GM12878 (cell line): Measurements from ENCODE around the gene PRCP. TPM values are rescaled to one million over a fixed set of nuclear protein-coding genes. Genes with fewer than 3 reads are reported as not detected.

ENCODE experiments used
- ATAC-seq: fragments of 200-7000 bp; cut with Tn5 transposase; 3 replicates; pipeline ENCODE4 v1.9.1; 2020; ENCODE audit warnings: mild to moderate bottlenecking, moderate library complexity
- BruUV-seq: library from RNA; stranded (reverse); fragments of 400-500 nt; replicated peaks from 2 replicates; lab custom pipeline; 2021; lab: Mats Ljungman, UMichigan
- CTCF ChIA-PET: fragments of 300-600 bp; sonication (Branson Sonifier 250); formaldehyde crosslinking; extraction: SDS; loops from one replicate; lab custom pipeline; 2021; ENCODE audit warnings: inconsistent platforms; lab: Yijun Ruan, JAX
- POLR2A ChIA-PET: fragments of 350-600 bp; formaldehyde crosslinking; extraction: SDS; loops from one replicate; lab custom pipeline; 2021; ENCODE audit warnings: inconsistent platforms; lab: Charles Lee
- RAD21 ChIA-PET: fragments of 300-600 bp; sonication (Branson Sonifier 250); formaldehyde crosslinking; loops from one replicate; lab custom pipeline; 2023; ENCODE audit warnings: antibody characterized with exemption; ENCODE audit not compliant: unreplicated experiment; lab: Charles Lee
- SMC1A ChIA-PET: fragments of 300-600 bp; sonication (Branson Sonifier 250); formaldehyde crosslinking; loops from one replicate; lab custom pipeline; 2023; ENCODE audit not compliant: unreplicated experiment, uncharacterized antibody; lab: Charles Lee
- DNase-seq: peaks from one replicate; pipeline ENCODE4 v3.0.0-alpha.2; 2011; ENCODE audit warnings: low read depth, low spot score
- FAIRE-seq: peaks from 3 replicates; lab custom pipeline; 2011; peaks lifted over from hg19 to GRCh38; lab: Jason Lieb, UNC
- H2AFZ ChIP-seq: 2 replicates; pipeline ENCODE4 v1.6.0; 2011; ENCODE audit warnings: low read depth, low read length, control low read depth; ENCODE audit not compliant: control insufficient read depth
- H3K27ac ChIP-seq: 2 replicates; pipeline ENCODE4 v1.5.1; 2011; ENCODE audit warnings: control low read depth; ENCODE audit not compliant: control insufficient read depth, insufficient read depth
- H3K27me3 ChIP-seq, 2 experiments: replicated peaks in 1 of 2; 2 replicates each; pipeline versions ENCODE4 v1.6.0 to v1.6.1; 2011; ENCODE audit warnings: low read length in 1 of 2; ENCODE audit not compliant: control insufficient read depth in 2 of 2, insufficient read depth in 2 of 2
- H3K36me3 ChIP-seq, 2 experiments: 2 replicates each; pipeline ENCODE4 v1.5.1; 2011; ENCODE audit warnings: low read length in 1 of 2; ENCODE audit not compliant: control insufficient read depth in 2 of 2, insufficient read depth in 2 of 2
- H3K4me1 ChIP-seq: 2 replicates; pipeline ENCODE4 v1.6.1; 2011; ENCODE audit warnings: mild to moderate bottlenecking, low read length, moderate library complexity, mixed read lengths; ENCODE audit not compliant: control insufficient read depth, insufficient read depth
- H3K4me2 ChIP-seq: 2 replicates; pipeline ENCODE4 v1.6.0; 2011; ENCODE audit warnings: control low read depth; ENCODE audit not compliant: control insufficient read depth, insufficient read depth
- H3K4me3 ChIP-seq: fragments of 200-600 bp; sonication (generic); 2 replicates; pipeline ENCODE4 v1.5.1; 2016
- H3K79me2 ChIP-seq: 2 replicates; pipeline ENCODE4 v1.6.0; 2011; ENCODE audit warnings: low read length; ENCODE audit not compliant: control insufficient read depth, insufficient read depth
- H3K9ac ChIP-seq: 2 replicates; pipeline ENCODE4 v1.8.0; 2011; ENCODE audit warnings: low read length, control low read depth, mixed read lengths; ENCODE audit not compliant: control insufficient read depth, insufficient read depth
- H3K9me3 ChIP-seq: replicated peaks from 3 replicates; pipeline ENCODE4 v1.5.1; 2011; ENCODE audit warnings: mild to moderate bottlenecking, low read length; ENCODE audit not compliant: control insufficient read depth, insufficient read depth
- H4K20me1 ChIP-seq: 2 replicates; pipeline ENCODE4 v1.6.0; 2011; ENCODE audit not compliant: control insufficient read depth, insufficient read depth
- BCL11A ChIP-seq: IDR thresholded peaks from 2 replicates; pipeline ENCODE4 v1.6.1; 2011; ENCODE audit warnings: low read depth, low read length
- IRF4 ChIP-seq: IDR thresholded peaks from 2 replicates; pipeline ENCODE4 v1.6.1; 2011; ENCODE audit warnings: low read depth, low read length
- MTA2 ChIP-seq: fragments of 450-650 bp; IDR thresholded peaks from 2 replicates; pipeline ENCODE4 v1.6.1; 2016; ENCODE audit warnings: low read depth, mild to moderate bottlenecking, moderate library complexity
- NFIC ChIP-seq: IDR thresholded peaks from 2 replicates; pipeline ENCODE4 v1.6.1; 2012; ENCODE audit warnings: low read depth, mild to moderate bottlenecking, inconsistent platforms, low read length, moderate library complexity
- NFYA ChIP-seq: IDR thresholded peaks from 2 replicates; pipeline ENCODE4 v1.6.1; 2011; ENCODE audit warnings: low read depth, mild to moderate bottlenecking, low read length, improper control_type of control experiment, borderline replicate concordance
- POLR2AphosphoS2 ChIP-seq: IDR thresholded peaks from 2 replicates; pipeline ENCODE4 v1.6.1; 2011; ENCODE audit warnings: low read depth, mild to moderate bottlenecking, low read length, improper control_type of control experiment, moderate library complexity
- SPI1 ChIP-seq: IDR thresholded peaks from 2 replicates; pipeline ENCODE4 v1.6.1; 2011; ENCODE audit warnings: low read depth, mild to moderate bottlenecking, low read length, moderate library complexity, borderline replicate concordance; ENCODE audit not compliant: insufficient read depth
- SREBF1 ChIP-seq: IDR thresholded peaks from 2 replicates; pipeline ENCODE4 v1.6.1; 2012; ENCODE audit warnings: mild to moderate bottlenecking, low read length
- SRF ChIP-seq, 2 experiments: IDR thresholded peaks; 2 replicates each; pipeline ENCODE4 v1.6.1; 2011; ENCODE audit warnings: low read depth in 2 of 2, low read length in 2 of 2, mild to moderate bottlenecking in 1 of 2, moderate library complexity in 1 of 2
- STAT1 ChIP-seq: fragments of 450-650 bp; conservative IDR thresholded peaks from 2 replicates; pipeline ENCODE4 v1.6.1; 2014; ENCODE audit warnings: antibody characterized with exemption, mild to moderate bottlenecking
- ZNF274 ChIP-seq: IDR thresholded peaks from one replicate; pipeline ENCODE4 v1.8.0; 2011; ENCODE audit not compliant: insufficient read length, insufficient read depth
- ZZZ3 ChIP-seq: IDR thresholded peaks from 2 replicates; pipeline ENCODE4 v1.6.1; 2011; ENCODE audit warnings: low read depth; ENCODE audit not compliant: control insufficient read depth, insufficient read length
- WGBS: methylation state at CpG from one replicate; pipeline ENCODE4 v1.1.6; 2016; ENCODE audit warnings: low lambda C conversion rate; ENCODE audit not compliant: insufficient replicate concordance, insufficient coverage; ENCODE audit errors: missing lambda C conversion rate; 5-methylcytosine and 5-hydroxymethylcytosine counted together
- in situ Hi-C: fragments of 300-500 bp; cut with MboI; formaldehyde crosslinking; loops from 9 replicates; pipeline ENCODE4 v1.14.3; 2018; ENCODE audit warnings: mixed read lengths
- intact Hi-C: fragments of 100-400 bp; cut with micrococcal nuclease; formaldehyde crosslinking; loops from one replicate; pipeline ENCODE4 v1.14.2; 2022; ENCODE audit not compliant: unreplicated experiment
- polyA plus RNA-seq, 11 experiments: library from polyadenylated mRNA; depleted of rRNA in 4 of 11; unstranded in 6 of 11; stranded (reverse) in 5 of 11; fragments of >200 nt; fragmentation: Nextera tagmentation in 4 of 11; fragmentation: Illumina TruSeq in 1 of 11; extraction: Ambion mirVana in 4 of 11; extraction: Trizol in 1 of 11; gene quantifications; 1 replicate in 1 of 11; 2 replicates in 10 of 11; pipeline versions ENCODE4 v1.2.1 to v1.2.3, GENCODE V29; 2011 to 2016; ENCODE audit warnings: inconsistent platforms in 2 of 11, missing spikeins in 2 of 11, low read depth in 1 of 11
- total RNA-seq, 4 experiments: library from RNA; depleted of rRNA in 3 of 4; stranded (reverse); fragments of >200 nt in 3 of 4; fragmentation: Illumina TruSeq in 1 of 4; extraction: Trizol in 1 of 4; gene quantifications; 2 replicates each; pipeline versions ENCODE4 v1.2.1 to v1.2.3, GENCODE V29; 2013 to 2021
- TF ChIP-seq, protein P1 (sequence below): fragments of 450-650 bp; IDR thresholded peaks from 2 replicates; pipeline ENCODE4 v1.6.1; 2014; ENCODE audit warnings: mild to moderate bottlenecking
- TF ChIP-seq, protein P2 (sequence below): IDR thresholded peaks from 2 replicates; pipeline ENCODE4 v1.6.1; 2012; ENCODE audit warnings: low read length, inconsistent platforms

Gene PRCP
- total and polyA plus RNA-seq, 10 of the 15 experiments (the other 5 are each of a cell fraction or from before 2014, with no cell fraction given): 14.9 to 43.6 (median 20.0) TPM

GRCh38 chr11:82906931-82907330 lies 6.7 kb upstream of the PRCP start:
- H3K9ac ChIP-seq: 0 out of 2 replicates have a peak overlapping the region, but pooled peaks have one; percentile 24
- intact Hi-C loops: loop anchor here (1.0 to 5.0 kb wide), 4 partner anchors 20 to 915 kb away; no protein-coding TSS in a partner anchor
- peak overlapping the region; percentile 46 for H3K4me2 ChIP-seq
- peak overlapping the region; percentile 12 for H2AFZ ChIP-seq
- WGBS: 29% methylated on average over 2 of the region's 2 CpGs
- ChIA-PET SMC1A (interaction anchor here (0.7 to 4.5 kb wide), 14 partner anchors 11 to 817 kb away, joined by 3 to 50 read pairs (median 4); no protein-coding TSS in a partner anchor), RAD21 (interaction anchor here (0.8 to 3.2 kb wide), 16 partner anchors 14 to 351 kb away, joined by 3 to 20 read pairs (median 4); no protein-coding TSS in a partner anchor)
- H3K36me3 ChIP-seq: no peaks in the 10 kb centered on the region
- TF ChIP-seq BCL11A (no peak), NFIC (no peak), SPI1 (no peak), SREBF1 (no peak), IRF4 (no peak), ZNF274 (no peak), MTA2 (no peak), NFYA (no peak), POLR2AphosphoS2 (no peak), SRF (IDR thresholded peaks at IDR 0.05; ENCODE audit: low read depth in 2 of 2, low read length in 2 of 2) (no peak), ZZZ3 (no peak), STAT1 (no peak)
- TF ChIP-seq, protein P1, sequence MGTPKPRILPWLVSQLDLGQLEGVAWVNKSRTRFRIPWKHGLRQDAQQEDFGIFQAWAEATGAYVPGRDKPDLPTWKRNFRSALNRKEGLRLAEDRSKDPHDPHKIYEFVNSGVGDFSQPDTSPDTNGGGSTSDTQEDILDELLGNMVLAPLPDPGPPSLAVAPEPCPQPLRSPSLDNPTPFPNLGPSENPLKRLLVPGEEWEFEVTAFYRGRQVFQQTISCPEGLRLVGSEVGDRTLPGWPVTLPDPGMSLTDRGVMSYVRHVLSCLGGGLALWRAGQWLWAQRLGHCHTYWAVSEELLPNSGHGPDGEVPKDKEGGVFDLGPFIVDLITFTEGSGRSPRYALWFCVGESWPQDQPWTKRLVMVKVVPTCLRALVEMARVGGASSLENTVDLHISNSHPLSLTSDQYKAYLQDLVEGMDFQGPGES: no peak
- TF ChIP-seq, protein P2, sequence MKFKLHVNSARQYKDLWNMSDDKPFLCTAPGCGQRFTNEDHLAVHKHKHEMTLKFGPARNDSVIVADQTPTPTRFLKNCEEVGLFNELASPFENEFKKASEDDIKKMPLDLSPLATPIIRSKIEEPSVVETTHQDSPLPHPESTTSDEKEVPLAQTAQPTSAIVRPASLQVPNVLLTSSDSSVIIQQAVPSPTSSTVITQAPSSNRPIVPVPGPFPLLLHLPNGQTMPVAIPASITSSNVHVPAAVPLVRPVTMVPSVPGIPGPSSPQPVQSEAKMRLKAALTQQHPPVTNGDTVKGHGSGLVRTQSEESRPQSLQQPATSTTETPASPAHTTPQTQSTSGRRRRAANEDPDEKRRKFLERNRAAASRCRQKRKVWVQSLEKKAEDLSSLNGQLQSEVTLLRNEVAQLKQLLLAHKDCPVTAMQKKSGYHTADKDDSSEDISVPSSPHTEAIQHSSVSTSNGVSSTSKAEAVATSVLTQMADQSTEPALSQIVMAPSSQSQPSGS: no peak
- TF ChIP-seq, all 136 proteins: peak for 0
- no peak for DNase-seq
- no peak for FAIRE-seq
- ChIA-PET CTCF (interaction anchor here (0.7 to 8.7 kb wide), 14 partner anchors 12 to 909 kb away, joined by 3 to 87 read pairs (median 3); no protein-coding TSS in a partner anchor), POLR2A (no interaction called here)
- Histone ChIP-seq H3K27ac (peak overlapping the region; percentile 49; the same call in 1 of the 2 replicates), H3K27me3 (no peaks in the 10 kb centered on the region), H4K20me1 (no peaks in the 10 kb centered on the region), H3K4me1 (peaks cover 15% of the 10 kb centered on the region; the same call in 1 of the 2 replicates), H3K9me3 (peaks cover 4% of the 10 kb centered on the region; the same call in 1 of the 3 replicates), H3K79me2 (peaks cover 39% of the 10 kb centered on the region), H3K4me3 (0 out of 2 replicates have a peak overlapping the region, but pooled peaks have one; percentile 24)
- in situ Hi-C loops: loop anchor here (10.0 kb wide), 2 partner anchors 168 to 378 kb away; partner anchors contain the start of genes CCDC90B and RAB30
- no TSS peak for BruUV-seq
- ATAC-seq: no peak
